ENCODE measurements around the gene MIPOL1. TPM values are rescaled to one million over a fixed set of nuclear protein-coding genes. Genes with fewer than 3 reads are reported as not detected.

MIPOL1 gene
- total RNA-seq, 2 experiments from 2014 or later: not detected

- no peak overlapping the region for H3K27ac ChIP-seq (ENCODE audit: low read depth, low read length, poor library complexity, severe bottlenecking)
- TF ChIP-seq EZH2phosphoT487 (IDR thresholded peaks at IDR 0.05; ENCODE audit: borderline replicate concordance, low read depth, low read length): no peak
- no peak for TF ChIP-seq CTCF (conservative IDR thresholded peaks at IDR 0.05; ENCODE audit: low read length)
- POLR2A ChIA-PET: interaction anchor here (1.1 kb wide), 1 partner anchor 19 kb away, joined by 4 read pairs; no protein-coding TSS in a partner anchor
- no peaks in the 10 kb centered on the region for H3K4me1 ChIP-seq (ENCODE audit: insufficient read depth, low read length, poor library complexity, severe bottlenecking)
- no TSS peak for BruUV-seq (replicated peaks)
- no peak for DNase-seq (ENCODE audit: low spot score)
- H4K20me1 ChIP-seq (ENCODE audit: insufficient read depth, low read length): no peaks in the 10 kb centered on the region
- no peak overlapping the region for H2AFZ ChIP-seq (ENCODE audit: low read length)
- no peak overlapping the region for H3K4me3 ChIP-seq (ENCODE audit: low read depth, low read length, poor library complexity, severe bottlenecking)
- no peaks in the 10 kb centered on the region for H3K9me3 ChIP-seq (ENCODE audit: low read length)
- no peak overlapping the region for H3K4me2 ChIP-seq (ENCODE audit: low read length)
- H3K79me2 ChIP-seq (ENCODE audit: insufficient read depth, low read depth, low read length): no peaks in the 10 kb centered on the region
- CTCF ChIA-PET (ENCODE audit: unreplicated experiment): no interaction called here
- no peaks in the 10 kb centered on the region for H3K9me2 ChIP-seq (ENCODE audit: insufficient read depth, low read length)
- intact Hi-C loops (cut with micrococcal nuclease; ENCODE audit: unreplicated experiment): no loop called here
- H3K36me3 ChIP-seq (ENCODE audit: insufficient read depth, low read length): no peaks in the 10 kb centered on the region
Measured at GRCh38 chr14:37241198-37241597, 43.5 kb downstream of the MIPOL1 start.

GRCh38 chr14:37246427-37246829 lies 48.7 kb downstream of the MIPOL1 start:
- no TSS peak for BruUV-seq (replicated peaks)
- Histone ChIP-seq H2AFZ (ENCODE audit: low read length) (no peak overlapping the region), H3K4me1 (ENCODE audit: insufficient read depth, low read length, poor library complexity, severe bottlenecking) (no peaks in the 10 kb centered on the region), H3K79me2 (ENCODE audit: insufficient read depth, low read depth, low read length) (no peaks in the 10 kb centered on the region), H3K4me2 (ENCODE audit: low read length) (no peak overlapping the region), H3K9me3 (ENCODE audit: low read length) (no peaks in the 10 kb centered on the region), H3K9me2 (ENCODE audit: insufficient read depth, low read length) (no peaks in the 10 kb centered on the region), H3K4me3 (ENCODE audit: low read depth, low read length, poor library complexity, severe bottlenecking) (no peak overlapping the region), H3K36me3 (ENCODE audit: insufficient read depth, low read length) (no peaks in the 10 kb centered on the region), H4K20me1 (ENCODE audit: insufficient read depth, low read length) (no peaks in the 10 kb centered on the region), H3K27ac (ENCODE audit: low read depth, low read length, poor library complexity, severe bottlenecking) (no peak overlapping the region)
- CTCF ChIA-PET (ENCODE audit: unreplicated experiment): no interaction called here
- intact Hi-C loops (cut with micrococcal nuclease; ENCODE audit: unreplicated experiment): loop anchor here (1.0 kb wide), 1 partner anchor 628 kb away; no protein-coding TSS in a partner anchor
- peak; percentile 50 for DNase-seq (ENCODE audit: low spot score)
- TF ChIP-seq EZH2phosphoT487 (IDR thresholded peaks at IDR 0.05; ENCODE audit: borderline replicate concordance, low read depth, low read length) (no peak), CTCF (conservative IDR thresholded peaks at IDR 0.05; ENCODE audit: low read length) (peak; percentile 92)
- POLR2A ChIA-PET: interaction anchor here (0.9 to 1.0 kb wide), 2 partner anchors 13 to 24 kb away, joined by 3 to 5 read pairs; no protein-coding TSS in a partner anchor

GRCh38 chr14:37247791-37248461 lies 50.2 kb downstream of the MIPOL1 start:
- POLR2A ChIA-PET: no interaction called here
- CTCF ChIA-PET (ENCODE audit: unreplicated experiment): no interaction called here
- Histone ChIP-seq H3K9me2 (ENCODE audit: insufficient read depth, low read length) (no peaks in the 10 kb centered on the region), H3K79me2 (ENCODE audit: insufficient read depth, low read depth, low read length) (no peaks in the 10 kb centered on the region), H3K9me3 (ENCODE audit: low read length) (no peaks in the 10 kb centered on the region), H3K27ac (ENCODE audit: low read depth, low read length, poor library complexity, severe bottlenecking) (no peak overlapping the region), H4K20me1 (ENCODE audit: insufficient read depth, low read length) (no peaks in the 10 kb centered on the region), H3K4me2 (ENCODE audit: low read length) (no peak overlapping the region), H3K4me3 (ENCODE audit: low read depth, low read length, poor library complexity, severe bottlenecking) (no peak overlapping the region), H2AFZ (ENCODE audit: low read length) (no peak overlapping the region), H3K4me1 (ENCODE audit: insufficient read depth, low read length, poor library complexity, severe bottlenecking) (no peaks in the 10 kb centered on the region), H3K36me3 (ENCODE audit: insufficient read depth, low read length) (no peaks in the 10 kb centered on the region)
- DNase-seq (ENCODE audit: low spot score): no peak
- BruUV-seq (replicated peaks): no TSS peak
- intact Hi-C loops (cut with micrococcal nuclease; ENCODE audit: unreplicated experiment): no loop called here
- TF ChIP-seq CTCF (conservative IDR thresholded peaks at IDR 0.05; ENCODE audit: low read length): no peak
- TF ChIP-seq EZH2phosphoT487 (IDR thresholded peaks at IDR 0.05; ENCODE audit: borderline replicate concordance, low read depth, low read length): no peak
